Stimulated activated naive CD8-positive, alpha-beta T cell treated with anti-CD3 and anti-CD28 coated beads, Interleukin-15, Interleukin-2, amounts not matched to agents 100 ng/mL and 50 ng/mL, for 24 hours (primary cell): ENCODE results near the gene SIX3.

ENCODE experiments used
- H3K27ac Mint-ChIP-seq: one replicate; pipeline ENCODE4 v1.8.0; 2021; ENCODE audit warnings: mild to moderate bottlenecking, mixed read lengths
- H3K27me3 Mint-ChIP-seq: one replicate; pipeline ENCODE4 v1.8.0; 2021; ENCODE audit warnings: mixed read lengths
- H3K36me3 Mint-ChIP-seq: one replicate; pipeline ENCODE4 v1.8.0; 2021; ENCODE audit warnings: low read depth, mixed read lengths
- H3K4me1 Mint-ChIP-seq: one replicate; pipeline ENCODE4 v1.8.0; 2021; ENCODE audit warnings: low read depth, mixed read lengths
- H3K4me3 Mint-ChIP-seq: one replicate; pipeline ENCODE4 v1.8.0; 2021; ENCODE audit warnings: mild to moderate bottlenecking, mixed read lengths
- H3K9me3 Mint-ChIP-seq: one replicate; pipeline ENCODE4 v1.8.0; 2021; ENCODE audit warnings: mixed read lengths

Gene SIX3

DNA sequence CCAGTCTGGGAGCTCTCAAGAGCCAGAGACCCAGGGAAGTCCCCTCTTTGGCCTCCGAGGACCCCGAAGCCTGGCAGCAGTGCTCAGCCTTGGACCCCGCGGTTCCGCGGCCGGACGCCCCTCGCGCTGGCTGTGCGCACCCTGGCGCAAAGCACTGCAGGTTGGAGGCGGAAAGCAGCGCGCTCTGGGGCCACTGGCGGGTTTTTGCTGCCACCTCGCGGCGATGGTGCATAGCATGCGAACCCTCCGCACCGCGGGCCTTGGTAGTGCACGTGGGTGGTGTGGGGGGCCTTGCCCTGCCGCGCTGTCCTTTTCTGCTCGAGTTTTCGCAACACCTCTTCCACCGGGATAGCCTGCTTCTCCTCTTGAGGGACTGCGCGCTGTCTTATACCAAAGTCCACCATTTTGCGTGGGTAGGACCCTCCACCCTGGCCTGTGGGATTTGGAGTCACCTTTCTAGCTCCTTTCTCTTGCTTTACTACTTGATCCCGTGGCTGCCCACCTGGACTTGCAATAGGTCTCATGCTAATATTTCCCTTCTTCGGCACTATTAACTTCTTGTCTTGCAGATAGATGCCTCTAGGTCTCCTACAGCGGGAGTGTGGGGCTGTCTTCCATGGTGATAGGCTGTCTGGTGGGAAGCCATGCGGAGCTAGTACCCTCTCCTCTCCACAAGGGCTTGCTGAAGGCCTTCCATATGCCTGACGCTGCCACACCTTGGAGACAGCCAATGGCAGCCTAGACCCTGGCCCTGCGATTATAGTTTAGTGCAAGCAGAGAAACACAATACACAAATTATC is 14.3 kb downstream of the SIX3 start:
- Mint-ChIP-seq H3K36me3 (no peaks in the 10 kb centered on the region), H3K4me3 (no peak overlapping the region), H3K27me3 (peaks cover 66% of the 10 kb centered on the region), H3K9me3 (no peaks in the 10 kb centered on the region), H3K27ac (no peak overlapping the region), H3K4me1 (peaks cover 21% of the 10 kb centered on the region)

- Mint-ChIP-seq H3K27ac (no peak overlapping the region), H3K4me3 (no peak overlapping the region), H3K4me1 (peaks cover 21% of the 10 kb centered on the region), H3K9me3 (no peaks in the 10 kb centered on the region), H3K36me3 (no peaks in the 10 kb centered on the region), H3K27me3 (peaks cover 61% of the 10 kb centered on the region)
Measured at GRCh38 chr2:44956843-44957242, 15.3 kb downstream of the SIX3 start.

DNA sequence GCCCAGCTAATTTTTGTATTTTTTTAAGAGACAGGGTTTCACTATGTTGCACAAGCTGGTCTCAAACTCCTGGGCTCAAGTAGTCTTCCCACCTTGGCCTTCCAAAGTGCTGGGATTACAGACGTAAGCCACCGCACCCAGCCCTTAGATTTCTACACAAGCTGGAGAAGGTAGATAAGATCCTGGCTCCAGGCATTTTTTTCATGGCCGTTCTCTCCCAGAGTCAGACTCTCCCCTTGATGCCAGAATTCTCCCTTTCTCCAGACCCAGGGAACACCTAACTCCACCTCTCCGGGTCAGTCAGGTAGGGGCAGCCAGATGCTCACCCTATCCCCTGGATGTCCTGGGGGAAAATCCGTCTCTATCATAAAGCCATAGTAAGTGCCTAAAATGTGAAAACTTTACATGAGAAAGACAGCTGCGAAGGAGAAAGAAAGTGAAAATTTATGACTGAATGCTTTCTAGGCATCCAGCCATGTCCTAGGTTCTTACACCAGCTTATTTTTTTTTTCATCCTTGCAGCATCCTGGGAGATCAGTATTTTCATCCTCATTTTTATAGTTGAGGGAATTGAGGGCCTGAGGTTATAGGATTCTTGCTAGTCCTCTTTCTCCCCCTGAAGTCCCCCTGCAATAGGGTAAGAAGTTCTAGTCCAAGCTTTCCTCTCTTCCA is 16.3 kb downstream of the SIX3 start:
- no peak overlapping the region for H3K4me3 Mint-ChIP-seq
- no peak overlapping the region for H3K27ac Mint-ChIP-seq
- peaks cover 63% of the 10 kb centered on the region for H3K27me3 Mint-ChIP-seq
- H3K4me1 Mint-ChIP-seq, result peaks cover 18% of the 10 kb centered on the region
- no peaks in the 10 kb centered on the region for H3K9me3 Mint-ChIP-seq
- H3K36me3 Mint-ChIP-seq, result no peaks in the 10 kb centered on the region

- Mint-ChIP-seq H3K9me3 (no peaks in the 10 kb centered on the region), H3K27ac (no peak overlapping the region), H3K36me3 (no peaks in the 10 kb centered on the region), H3K4me1 (peaks cover 5% of the 10 kb centered on the region), H3K4me3 (no peak overlapping the region), H3K27me3 (peaks cover 50% of the 10 kb centered on the region)
Measured at GRCh38 chr2:44959855-44960254, 18.4 kb downstream of the SIX3 start.

DNA sequence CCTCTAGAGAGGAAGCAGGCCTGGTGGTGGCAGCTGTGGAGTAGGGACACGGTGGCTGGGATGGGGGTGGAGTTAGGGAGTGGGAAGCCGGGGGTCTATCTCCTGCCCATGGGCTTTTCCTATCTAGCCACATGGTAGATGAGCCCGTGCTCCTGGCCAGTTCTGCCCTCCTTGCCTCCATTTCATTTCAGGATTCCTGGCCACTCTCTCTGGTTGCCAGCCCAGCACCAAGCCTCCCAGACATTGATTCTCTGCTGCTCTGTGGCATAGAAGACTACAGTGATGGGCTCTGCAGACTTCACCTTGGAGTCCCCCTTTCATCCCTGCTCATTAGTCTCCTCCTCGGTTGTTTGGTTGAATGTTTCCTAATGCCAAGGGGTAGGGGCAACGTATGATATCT is 19.4 kb downstream of the SIX3 start:
- Mint-ChIP-seq H3K4me1 (no peaks in the 10 kb centered on the region), H3K27ac (no peak overlapping the region), H3K36me3 (no peaks in the 10 kb centered on the region), H3K9me3 (no peaks in the 10 kb centered on the region), H3K4me3 (no peak overlapping the region), H3K27me3 (peaks cover 47% of the 10 kb centered on the region)

GRCh38 chr2:44962176-44962695 is 20.7 kb downstream of the SIX3 start:
- Mint-ChIP-seq H3K36me3 (no peaks in the 10 kb centered on the region), H3K27me3 (peaks cover 42% of the 10 kb centered on the region), H3K27ac (no peak overlapping the region), H3K4me3 (no peak overlapping the region), H3K4me1 (no peaks in the 10 kb centered on the region), H3K9me3 (no peaks in the 10 kb centered on the region)

DNA sequence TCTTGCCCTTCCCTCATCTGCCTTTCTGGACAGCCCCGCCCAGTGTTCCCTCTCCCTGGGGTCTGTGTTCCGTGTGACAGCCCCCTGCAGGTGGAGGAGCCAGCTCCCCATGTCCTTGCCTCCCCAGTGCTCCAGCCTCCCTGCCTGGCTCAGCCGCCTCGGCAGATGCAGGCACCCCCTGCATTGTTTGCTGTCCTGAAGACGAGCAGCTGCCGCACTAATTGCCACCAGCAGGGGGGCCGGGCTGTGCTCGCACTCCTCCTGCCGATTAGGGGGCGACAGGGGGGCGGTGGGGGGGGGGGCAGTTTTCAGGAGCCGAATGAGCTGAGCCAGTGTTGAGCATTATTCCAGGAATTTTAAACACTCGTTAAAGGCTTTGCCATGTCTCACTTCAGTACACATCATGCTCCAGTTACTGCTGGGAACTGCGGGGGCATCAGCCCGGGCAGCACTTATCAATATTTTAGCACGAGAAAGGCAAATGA is 23.3 kb downstream of the SIX3 start:
- no peak overlapping the region for H3K4me3 Mint-ChIP-seq
- no peak overlapping the region for H3K27ac Mint-ChIP-seq
- peaks cover 29% of the 10 kb centered on the region for H3K27me3 Mint-ChIP-seq
- no peaks in the 10 kb centered on the region for H3K4me1 Mint-ChIP-seq
- no peaks in the 10 kb centered on the region for H3K36me3 Mint-ChIP-seq
- H3K9me3 Mint-ChIP-seq, result no peaks in the 10 kb centered on the region

DNA sequence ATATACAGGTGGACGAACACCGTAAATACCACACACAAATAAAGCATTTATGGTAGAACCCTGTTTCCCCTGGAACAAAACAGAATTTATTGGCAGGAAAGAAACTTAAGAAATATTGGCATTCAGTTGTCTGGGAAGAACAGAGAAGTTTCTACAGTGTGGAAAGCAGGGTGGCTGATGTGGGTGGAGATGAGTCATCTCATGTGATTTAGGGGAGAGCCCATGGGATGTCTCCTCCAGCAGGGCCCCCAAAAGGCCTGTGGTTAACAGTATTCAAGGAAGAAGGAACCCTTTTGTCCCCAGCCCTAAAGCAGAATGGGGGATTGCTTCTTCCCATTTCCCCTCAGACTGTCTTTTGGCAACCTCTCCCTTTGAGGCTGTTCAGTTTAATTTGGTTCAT is 24.2 kb downstream of the SIX3 start:
- H3K4me3 Mint-ChIP-seq, result no peak overlapping the region
- no peak overlapping the region for H3K27ac Mint-ChIP-seq
- H3K4me1 Mint-ChIP-seq, result no peaks in the 10 kb centered on the region
- H3K36me3 Mint-ChIP-seq, result no peaks in the 10 kb centered on the region
- no peaks in the 10 kb centered on the region for H3K9me3 Mint-ChIP-seq
- peaks cover 29% of the 10 kb centered on the region for H3K27me3 Mint-ChIP-seq

DNA sequence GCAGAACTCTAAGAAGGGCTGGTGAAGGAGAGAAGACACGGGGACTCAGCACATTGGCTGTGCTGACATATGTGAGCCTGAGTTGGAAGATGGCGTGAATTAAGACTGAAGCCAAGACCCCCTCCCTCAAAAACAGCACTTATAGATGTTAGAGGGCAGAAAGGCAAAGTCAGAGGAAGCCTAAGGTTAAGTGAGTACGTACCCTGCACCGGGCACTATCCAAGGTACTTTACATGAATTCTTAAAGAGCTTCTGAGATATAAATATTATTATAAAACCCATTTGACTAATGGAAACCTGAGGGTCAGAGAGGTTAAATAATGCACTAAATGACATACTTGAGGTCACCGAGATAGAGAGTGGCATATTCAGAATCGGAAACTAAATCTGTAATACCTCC is 25.6 kb downstream of the SIX3 start:
- no peaks in the 10 kb centered on the region for H3K9me3 Mint-ChIP-seq
- no peak overlapping the region for H3K4me3 Mint-ChIP-seq
- peaks cover 25% of the 10 kb centered on the region for H3K27me3 Mint-ChIP-seq
- no peaks in the 10 kb centered on the region for H3K4me1 Mint-ChIP-seq
- H3K36me3 Mint-ChIP-seq, result no peaks in the 10 kb centered on the region
- H3K27ac Mint-ChIP-seq, result no peak overlapping the region

DNA sequence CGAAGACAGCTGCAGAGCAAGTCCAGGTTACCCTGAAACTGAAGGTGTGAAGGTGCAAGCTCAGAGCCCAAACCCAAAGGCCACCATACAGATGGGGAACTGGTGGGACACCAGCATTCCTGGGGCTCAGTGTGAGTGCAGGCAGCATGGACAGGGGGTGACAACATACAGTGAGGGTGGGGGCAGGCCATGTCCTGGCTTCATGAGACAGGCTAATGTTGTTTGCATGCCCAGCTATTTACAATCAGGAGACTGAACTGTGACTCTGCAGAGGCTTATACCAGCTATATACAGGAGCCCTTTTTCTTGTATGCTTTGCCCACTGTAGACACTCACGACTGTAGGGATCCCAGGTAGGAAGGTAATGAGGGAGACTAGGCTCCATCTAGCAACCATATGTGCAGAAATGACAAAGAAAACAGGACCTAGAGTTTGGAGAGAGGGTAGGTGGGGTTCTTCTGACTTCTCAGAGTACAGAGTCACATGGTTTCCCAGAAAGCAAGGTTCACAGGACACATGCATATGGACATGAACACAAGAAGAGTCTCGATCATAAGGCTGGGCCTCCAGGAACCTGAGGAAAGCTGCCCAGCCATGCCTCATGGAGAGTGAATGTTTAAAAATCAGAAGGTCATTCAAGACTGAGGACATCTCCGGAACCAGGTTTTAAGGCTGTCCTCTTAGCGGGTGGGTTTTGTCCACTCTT is 26.4 kb downstream of the SIX3 start:
- no peak overlapping the region for H3K4me3 Mint-ChIP-seq
- no peaks in the 10 kb centered on the region for H3K36me3 Mint-ChIP-seq
- no peaks in the 10 kb centered on the region for H3K9me3 Mint-ChIP-seq
- H3K4me1 Mint-ChIP-seq, result no peaks in the 10 kb centered on the region
- peaks cover 19% of the 10 kb centered on the region for H3K27me3 Mint-ChIP-seq
- no peak overlapping the region for H3K27ac Mint-ChIP-seq

GRCh38 chr2:44969936-44970335 is 28.4 kb downstream of the SIX3 start:
- Mint-ChIP-seq H3K9me3 (no peaks in the 10 kb centered on the region), H3K4me1 (no peaks in the 10 kb centered on the region), H3K36me3 (no peaks in the 10 kb centered on the region), H3K27me3 (peaks cover 12% of the 10 kb centered on the region), H3K4me3 (no peak overlapping the region), H3K27ac (no peak overlapping the region)

DNA sequence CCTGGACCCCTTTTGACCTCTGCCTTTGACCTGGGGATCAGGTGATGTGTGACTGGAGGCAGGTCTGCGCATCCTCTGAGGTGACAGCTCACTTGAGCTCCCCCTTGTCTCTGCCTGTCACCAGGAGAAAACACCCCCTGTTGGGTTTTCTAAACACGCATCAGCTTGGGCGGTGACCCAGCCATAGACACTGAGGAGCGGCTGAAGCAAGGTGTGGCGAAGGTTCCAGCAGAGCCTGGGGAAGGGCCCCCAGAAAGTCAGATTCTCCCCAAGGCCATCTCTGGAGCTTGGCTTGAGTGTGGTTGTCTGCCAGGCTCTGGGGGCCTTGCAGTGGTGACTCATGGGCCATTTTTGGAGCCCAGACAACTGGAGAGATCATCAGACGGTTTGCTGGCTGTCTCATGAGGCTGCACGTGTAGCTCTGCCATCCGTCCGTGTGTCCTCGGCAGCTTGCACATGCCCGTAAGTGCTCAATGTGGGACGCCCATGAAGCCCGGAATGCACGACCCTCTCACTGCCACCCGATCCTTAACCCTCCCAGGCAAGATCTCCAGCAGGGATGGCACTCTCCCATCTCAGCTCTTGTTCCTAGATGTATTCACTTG is 29.4 kb downstream of the SIX3 start:
- peaks cover 7% of the 10 kb centered on the region for H3K27me3 Mint-ChIP-seq

GRCh38 chr2:44972771-44973535 is 31.5 kb downstream of the SIX3 start:
- no peak overlapping the region for H3K27ac Mint-ChIP-seq
- H3K27me3 Mint-ChIP-seq, result peaks cover 2% of the 10 kb centered on the region
- no peaks in the 10 kb centered on the region for H3K36me3 Mint-ChIP-seq
- H3K4me1 Mint-ChIP-seq, result no peaks in the 10 kb centered on the region
- peak overlapping the region; percentile 15 for H3K4me3 Mint-ChIP-seq
- no peaks in the 10 kb centered on the region for H3K9me3 Mint-ChIP-seq

More for the DNA sequence above, 29.4 kb downstream of the SIX3 start:
- no peaks in the 10 kb centered on the region for H3K9me3 Mint-ChIP-seq
- no peaks in the 10 kb centered on the region for H3K4me1 Mint-ChIP-seq
- no peak overlapping the region for H3K27ac Mint-ChIP-seq
- H3K36me3 Mint-ChIP-seq, result no peaks in the 10 kb centered on the region
- H3K4me3 Mint-ChIP-seq, result no peak overlapping the region

- Mint-ChIP-seq H3K4me1 (no peaks in the 10 kb centered on the region), H3K4me3 (no peak overlapping the region), H3K36me3 (no peaks in the 10 kb centered on the region), H3K27ac (no peak overlapping the region), H3K27me3 (peaks cover 8% of the 10 kb centered on the region), H3K9me3 (no peaks in the 10 kb centered on the region)
Measured at GRCh38 chr2:44974064-44974715, 32.7 kb downstream of the SIX3 start.
